RWPE2 (cell line): ENCODE measurements around the gene C2.

Experiments used
- ATAC-seq: fragments of 200-7000 bp; cut with Tn5 transposase; 3 replicates; pipeline ENCODE4 v1.9.1; 2021; ENCODE audit warnings: low read depth
- DNase-seq: peaks from one replicate; pipeline ENCODE4 v3.0.0-alpha.2; 2020; ENCODE audit warnings: low spot score
- H3K27ac ChIP-seq: fragments of 450-650 bp; 2 replicates; pipeline ENCODE4 v1.5.1; 2017; ENCODE audit warnings: mild to moderate bottlenecking; ENCODE audit not compliant: poor library complexity, severe bottlenecking
- H3K27me3 ChIP-seq: fragments of 250-450 bp; sonication (Bioruptor Pico); 2 replicates; pipeline ENCODE4 v1.5.1; 2021; ENCODE audit warnings: mild to moderate bottlenecking, moderate library complexity; ENCODE audit not compliant: insufficient read depth, poor library complexity, severe bottlenecking
- H3K36me3 ChIP-seq: fragments of 250-450 bp; sonication (Bioruptor Pico); 2 replicates; pipeline ENCODE4 v1.5.1; 2020; ENCODE audit warnings: low read depth, mild to moderate bottlenecking, moderate library complexity
- H3K4me1 ChIP-seq: fragments of 250-450 bp; sonication (Bioruptor Pico); 2 replicates; pipeline ENCODE4 v1.5.1; 2021; ENCODE audit warnings: mild to moderate bottlenecking, moderate library complexity; ENCODE audit not compliant: insufficient read depth, poor library complexity, severe bottlenecking
- H3K4me3 ChIP-seq: fragments of 250-450 bp; sonication (Bioruptor Pico); 2 replicates; pipeline ENCODE4 v1.5.1; 2021; ENCODE audit warnings: mild to moderate bottlenecking, moderate library complexity; ENCODE audit not compliant: severe bottlenecking
- H3K9me3 ChIP-seq: fragments of 250-450 bp; sonication (Bioruptor Pico); 2 replicates; pipeline ENCODE4 v1.5.1; 2021; ENCODE audit warnings: mild to moderate bottlenecking, moderate library complexity; ENCODE audit not compliant: severe bottlenecking
- CTCF ChIP-seq: fragments of 450-650 bp; IDR thresholded peaks from one replicate; pipeline ENCODE4 v1.5.1; 2017; ENCODE audit warnings: mild to moderate bottlenecking, moderate library complexity; ENCODE audit not compliant: poor library complexity, severe bottlenecking

The C2 gene

GRCh38 chr6:31933537-31933936 is 6.0 kb downstream of the C2 start:
- no peaks in the 10 kb centered on the region for H3K4me1 ChIP-seq
- H3K36me3 ChIP-seq = no peaks in the 10 kb centered on the region
- no peak for DNase-seq
- no peak for TF ChIP-seq CTCF
- no peak for ATAC-seq
- H3K9me3 ChIP-seq = peaks cover 1% of the 10 kb centered on the region
- no peaks in the 10 kb centered on the region for H3K27me3 ChIP-seq
- no peak overlapping the region for H3K4me3 ChIP-seq
- no peak overlapping the region for H3K27ac ChIP-seq

GRCh38 chr6:31935021-31935420 is 7.5 kb downstream of the C2 start:
- Histone ChIP-seq H3K36me3 (no peaks in the 10 kb centered on the region), H3K9me3 (peaks cover 1% of the 10 kb centered on the region), H3K27me3 (no peaks in the 10 kb centered on the region), H3K4me3 (no peak overlapping the region), H3K4me1 (no peaks in the 10 kb centered on the region), H3K27ac (no peak overlapping the region)
- TF ChIP-seq CTCF = no peak
- DNase-seq (no peak), ATAC-seq (no peak)

- Histone ChIP-seq H3K27me3 (no peaks in the 10 kb centered on the region), H3K36me3 (no peaks in the 10 kb centered on the region), H3K4me1 (no peaks in the 10 kb centered on the region), H3K27ac (no peak overlapping the region), H3K9me3 (peaks cover under 1% of the 10 kb centered on the region), H3K4me3 (no peak overlapping the region)
- ATAC-seq = no peak
- TF ChIP-seq CTCF = no peak
- no peak for DNase-seq
Observed at GRCh38 chr6:31935823-31936222, 8.3 kb downstream of the C2 start.

- Histone ChIP-seq H3K27me3 (no peaks in the 10 kb centered on the region), H3K4me3 (no peak overlapping the region), H3K9me3 (no peaks in the 10 kb centered on the region), H3K27ac (no peak overlapping the region), H3K36me3 (no peaks in the 10 kb centered on the region), H3K4me1 (peaks cover 2% of the 10 kb centered on the region)
- ATAC-seq (no peak), DNase-seq (no peak)
- TF ChIP-seq CTCF = no peak
Observed at GRCh38 chr6:31940256-31940664, 12.7 kb downstream of the C2 start.

- H3K4me1 ChIP-seq = peaks cover 10% of the 10 kb centered on the region
- no peak overlapping the region for H3K27ac ChIP-seq
- ATAC-seq (no peak), DNase-seq (no peak)
- TF ChIP-seq CTCF = no peak
- H3K4me3 ChIP-seq = no peak overlapping the region
- no peaks in the 10 kb centered on the region for H3K36me3 ChIP-seq
- H3K27me3 ChIP-seq = no peaks in the 10 kb centered on the region
- no peaks in the 10 kb centered on the region for H3K9me3 ChIP-seq
Observed at GRCh38 chr6:31943742-31944141, 16.2 kb downstream of the C2 start.
